Fibroblast of lung (primary cell): Measurements from ENCODE around the gene WNT8A.

Experiments used
- CTCF ChIP-seq, 2 donors: IDR thresholded peaks in 1 of 2; conservative IDR thresholded peaks in 1 of 2; 1 replicate in 1 of 2; 2 replicates in 1 of 2; pipeline ENCODE4 v1.5.1; 2011 to 2012; ENCODE audit warnings: low read length in 2 of 2, control low read depth in 1 of 2, inconsistent platforms in 1 of 2, low read depth in 1 of 2, mild to moderate bottlenecking in 1 of 2
- EZH2 ChIP-seq: IDR thresholded peaks from 2 replicates; pipeline ENCODE4 v1.5.1; 2012; ENCODE audit warnings: low read length, control low read depth, mild to moderate bottlenecking; ENCODE audit errors: missing control alignments

DNA sequence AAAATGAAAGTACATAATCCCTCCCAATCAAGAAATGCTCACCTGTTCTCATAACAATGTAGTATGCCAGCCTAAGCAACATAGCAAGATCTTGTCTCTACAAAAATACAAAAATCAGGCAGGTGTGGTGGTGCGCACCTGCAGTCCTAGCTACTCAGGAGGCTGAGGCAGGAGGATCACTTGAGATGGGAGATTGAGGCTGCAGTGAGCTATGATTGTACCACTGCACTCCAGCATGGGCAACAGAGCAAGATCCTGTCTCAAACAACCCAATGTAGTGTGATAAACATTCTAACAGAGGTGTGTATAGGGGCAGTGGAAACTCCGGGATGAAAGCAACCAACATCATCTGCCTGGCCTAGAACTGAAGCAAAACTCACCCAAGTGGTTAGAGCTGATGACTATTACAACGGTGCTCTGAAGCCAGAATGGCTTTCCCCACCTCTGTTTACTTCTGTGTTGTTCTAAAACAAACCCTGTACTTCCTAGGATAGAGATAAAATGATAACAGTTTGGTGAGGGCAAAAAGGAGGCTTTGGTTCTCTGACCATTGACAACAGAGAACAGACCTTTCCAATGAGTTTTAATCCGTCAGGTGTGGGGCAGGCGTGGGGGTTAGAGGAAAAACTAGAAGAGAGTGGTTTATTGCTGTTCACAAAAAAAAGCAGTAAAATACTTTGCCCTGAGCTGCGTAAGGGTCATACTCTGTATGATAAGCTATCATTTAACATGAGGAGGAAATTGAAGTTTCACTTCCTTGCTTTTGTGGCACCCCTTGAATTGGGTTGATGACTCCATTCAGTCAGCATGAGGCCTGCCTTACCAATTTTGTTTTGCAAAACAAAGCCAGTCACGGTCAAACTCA is 18.9 kb downstream of the WNT8A start:
- no peak for TF ChIP-seq CTCF (conservative IDR thresholded peaks at IDR 0.05 in 1 of 2, IDR thresholded peaks at IDR 0.05 in 1 of 2; ENCODE audit: low read depth in 1 of 2, low read length in 2 of 2)
- no peak for TF ChIP-seq EZH2
